BE2C (cell line): ENCODE measurements around the gene UBE2F.

ENCODE experiments used
- DNase-seq: peaks from one replicate; pipeline ENCODE4 v3.0.0-alpha.2; 2020
- H3K27me3 ChIP-seq: fragments of 250-450 bp; sonication (Bioruptor Pico); 2 replicates; pipeline ENCODE4 v1.5.1; 2020; ENCODE audit warnings: mild to moderate bottlenecking
- H3K36me3 ChIP-seq: fragments of 250-450 bp; sonication (Bioruptor Pico); 2 replicates; pipeline ENCODE4 v1.5.1; 2020; ENCODE audit warnings: mild to moderate bottlenecking
- H3K4me1 ChIP-seq: fragments of 250-450 bp; sonication (Bioruptor Pico); 2 replicates; pipeline ENCODE4 v1.5.1; 2020
- H3K4me3 ChIP-seq: 2 replicates; pipeline ENCODE4 v1.5.1; 2011; ENCODE audit warnings: low read depth, low read length
- H3K9me3 ChIP-seq: fragments of 250-450 bp; sonication (Bioruptor Pico); 2 replicates; pipeline ENCODE4 v1.5.1; 2020
- CTCF ChIP-seq: IDR thresholded peaks from 2 replicates; pipeline ENCODE4 v1.5.1; 2012; ENCODE audit warnings: mild to moderate bottlenecking, low read depth, low read length

UBE2F gene

DNA sequence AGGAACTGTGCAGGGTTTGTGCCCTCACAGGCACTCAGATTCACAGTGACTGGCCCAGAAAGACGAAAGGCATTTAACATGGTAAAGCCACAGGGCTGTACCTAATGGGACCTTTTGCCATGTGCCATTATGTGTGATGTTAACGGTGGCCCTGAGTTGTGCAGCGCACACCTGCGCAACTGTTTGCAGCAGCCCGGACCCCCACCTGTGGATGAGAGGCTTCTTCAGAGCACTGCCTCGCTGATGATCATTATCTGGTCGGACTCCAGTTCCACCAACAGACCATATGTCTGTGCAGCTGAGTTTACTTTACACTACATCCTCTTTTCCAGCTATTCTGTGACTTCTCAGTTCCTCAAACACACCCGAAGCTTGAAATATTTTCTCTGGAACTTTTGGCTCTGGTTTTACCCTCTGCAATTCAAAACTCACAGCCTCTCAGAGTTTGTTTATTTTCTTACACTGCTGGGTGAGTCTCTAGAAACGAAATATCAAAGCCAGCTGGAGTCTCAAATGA is 35.6 kb upstream of the UBE2F start:
- Histone ChIP-seq H3K36me3 (no peaks in the 10 kb centered on the region), H3K9me3 (no peaks in the 10 kb centered on the region), H3K4me3 (no peak overlapping the region), H3K4me1 (peaks cover 5% of the 10 kb centered on the region), H3K27me3 (no peaks in the 10 kb centered on the region)
- TF ChIP-seq CTCF, result no peak
- no peak for DNase-seq

DNA sequence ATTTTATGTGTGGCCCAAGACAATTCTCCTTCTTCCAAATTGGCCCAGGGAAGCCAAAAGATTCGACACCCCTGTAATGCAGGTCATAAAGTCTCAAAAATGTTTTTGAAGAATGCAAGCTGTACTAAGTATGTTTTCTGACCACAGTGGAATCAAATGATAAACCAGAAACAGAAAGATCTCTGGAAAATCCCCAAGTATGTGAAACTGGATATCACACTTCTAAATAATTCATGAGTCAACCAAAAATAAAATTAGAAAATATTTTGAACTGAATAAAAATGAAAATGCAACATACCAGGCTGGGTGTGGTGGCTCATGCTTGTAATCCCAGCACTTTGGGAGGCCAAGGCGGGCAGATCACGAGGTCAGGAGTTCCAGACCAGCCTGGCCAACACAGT is 34.1 kb upstream of the UBE2F start:
- H3K27me3 ChIP-seq, result no peaks in the 10 kb centered on the region
- H3K4me1 ChIP-seq, result peaks cover 5% of the 10 kb centered on the region
- no peaks in the 10 kb centered on the region for H3K9me3 ChIP-seq
- no peaks in the 10 kb centered on the region for H3K36me3 ChIP-seq
- DNase-seq, result no peak
- H3K4me3 ChIP-seq, result no peak overlapping the region
- no peak for TF ChIP-seq CTCF

- peaks cover 5% of the 10 kb centered on the region for H3K4me1 ChIP-seq
- H3K4me3 ChIP-seq, result no peak overlapping the region
- no peaks in the 10 kb centered on the region for H3K9me3 ChIP-seq
- H3K36me3 ChIP-seq, result no peaks in the 10 kb centered on the region
- no peak for TF ChIP-seq CTCF
- no peak for DNase-seq
- no peaks in the 10 kb centered on the region for H3K27me3 ChIP-seq
Measured at GRCh38 chr2:237934186-237934585, 32.6 kb upstream of the UBE2F start.

- Histone ChIP-seq H3K36me3 (no peaks in the 10 kb centered on the region), H3K9me3 (no peaks in the 10 kb centered on the region), H3K4me1 (peaks cover 5% of the 10 kb centered on the region), H3K4me3 (no peak overlapping the region), H3K27me3 (no peaks in the 10 kb centered on the region)
- TF ChIP-seq CTCF, result no peak
- DNase-seq, result no peak
Measured at GRCh38 chr2:237935740-237936452, 30.9 kb upstream of the UBE2F start.

DNA sequence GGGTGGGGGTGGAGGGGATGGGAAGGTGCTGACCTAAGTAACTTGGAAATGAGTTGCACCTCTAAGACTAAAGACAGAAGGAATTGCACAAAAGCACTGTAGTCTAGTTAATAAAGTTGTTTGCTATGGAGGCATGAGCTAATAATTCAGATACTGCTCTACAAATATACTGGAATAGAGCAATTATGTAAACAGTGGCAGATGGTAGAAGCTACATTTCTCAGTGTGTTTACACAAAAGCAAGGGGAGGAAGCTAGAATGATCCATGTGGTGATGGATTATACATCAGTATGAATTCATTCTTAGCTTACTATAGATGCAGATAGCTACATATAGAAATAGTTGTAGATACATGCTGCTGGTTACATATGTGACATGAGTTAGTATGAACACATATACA is 27.6 kb upstream of the UBE2F start:
- Histone ChIP-seq H3K36me3 (no peaks in the 10 kb centered on the region), H3K27me3 (no peaks in the 10 kb centered on the region), H3K4me1 (no peaks in the 10 kb centered on the region), H3K4me3 (no peak overlapping the region), H3K9me3 (no peaks in the 10 kb centered on the region)
- TF ChIP-seq CTCF, result no peak
- DNase-seq, result no peak

DNA sequence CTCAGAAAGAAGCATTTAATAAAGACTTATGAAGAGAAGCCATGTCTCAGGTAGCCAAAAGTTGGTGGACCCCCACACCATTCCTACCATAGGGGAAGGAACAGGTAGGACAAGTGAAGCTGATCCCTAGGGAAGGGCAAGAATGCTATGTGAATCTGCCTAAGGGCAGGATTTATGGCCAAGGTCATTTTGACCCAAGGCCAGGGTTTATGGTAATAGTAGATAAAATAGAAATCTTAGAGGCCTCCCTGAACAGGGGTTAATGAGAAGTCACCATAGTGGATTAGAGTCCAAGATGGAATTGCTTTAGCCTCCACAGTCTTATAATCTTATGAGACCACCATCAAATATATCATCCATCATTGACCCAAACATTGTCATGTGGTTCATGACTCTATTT is 26.0 kb upstream of the UBE2F start:
- Histone ChIP-seq H3K4me3 (no peak overlapping the region), H3K27me3 (no peaks in the 10 kb centered on the region), H3K4me1 (no peaks in the 10 kb centered on the region), H3K36me3 (no peaks in the 10 kb centered on the region), H3K9me3 (no peaks in the 10 kb centered on the region)
- TF ChIP-seq CTCF, result no peak
- DNase-seq, result no peak
